NCI-H2196 (cell line): Measurements from ENCODE around the gene CIDEC.
"Not testable (repeated sequence)": the region's sequence is repeated elsewhere in the genome, so short reads cannot be mapped to it uniquely, and the experiment has no call there.

Experiments used
- DNase-seq: peaks from one replicate; lab custom pipeline; 2025; ENCODE audit not compliant: unreplicated experiment; lab: John Stamatoyannopoulos, UW

Gene CIDEC

DNA sequence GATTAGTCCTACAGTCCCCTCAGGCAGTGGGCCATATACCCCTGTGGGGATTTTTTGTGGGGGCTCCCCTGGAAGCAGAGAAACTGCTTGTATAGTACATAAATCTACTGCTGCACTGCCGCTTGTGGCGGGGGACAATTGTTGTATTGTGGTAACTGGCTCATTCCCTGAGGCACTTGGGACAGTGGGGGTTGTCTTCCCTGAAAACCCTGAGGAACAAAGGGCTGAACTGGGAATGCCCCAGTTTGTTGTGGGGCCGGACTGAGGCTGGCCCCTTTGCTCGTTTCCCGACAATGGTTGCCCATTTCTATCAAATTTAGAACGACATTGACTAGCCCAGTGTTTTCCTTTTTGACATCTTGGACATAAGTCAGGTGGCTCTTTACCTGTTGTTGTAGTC, 28.7 kb downstream of the CIDEC start:
- not testable (repeated sequence) for DNase-seq

DNA sequence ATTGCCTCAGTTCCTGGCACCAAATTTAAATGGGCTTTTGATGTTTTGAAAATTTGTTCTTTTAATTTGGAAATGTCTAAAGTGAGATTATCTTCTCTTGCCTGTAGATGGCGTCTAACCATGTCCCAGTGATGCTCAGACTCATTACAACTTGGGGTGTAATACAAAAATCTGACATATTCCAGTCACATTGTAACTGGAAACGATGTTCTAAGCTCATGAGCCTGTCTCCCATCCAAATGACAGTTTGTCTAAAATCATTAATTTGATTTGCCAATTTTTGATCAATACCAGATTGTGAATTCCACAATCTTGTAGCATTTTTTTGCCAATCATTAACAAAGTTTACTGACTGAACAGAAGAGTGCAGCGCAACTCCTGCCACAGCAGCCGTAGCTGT, 31.2 kb downstream of the CIDEC start:
- DNase-seq: peak; percentile 3

DNA sequence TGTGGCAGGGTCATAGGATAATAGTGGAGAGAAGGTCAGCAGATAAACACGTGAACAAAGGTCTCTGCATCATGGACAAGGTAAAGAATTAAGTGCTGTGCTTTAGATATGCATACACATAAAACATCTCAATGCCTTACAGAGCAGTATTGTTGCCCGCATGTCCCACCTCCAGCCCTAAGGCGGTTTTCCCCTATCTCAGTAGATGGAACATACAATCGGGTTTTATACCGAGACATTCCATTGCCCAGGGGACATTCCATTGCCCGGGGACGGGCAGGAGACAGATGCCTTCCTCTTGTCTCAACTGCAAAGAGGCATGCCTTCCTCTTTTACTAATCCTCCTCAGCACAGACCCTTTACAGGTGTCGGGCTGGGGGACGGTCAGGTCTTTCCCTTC, 32.2 kb downstream of the CIDEC start:
- not testable (repeated sequence) for DNase-seq

DNA sequence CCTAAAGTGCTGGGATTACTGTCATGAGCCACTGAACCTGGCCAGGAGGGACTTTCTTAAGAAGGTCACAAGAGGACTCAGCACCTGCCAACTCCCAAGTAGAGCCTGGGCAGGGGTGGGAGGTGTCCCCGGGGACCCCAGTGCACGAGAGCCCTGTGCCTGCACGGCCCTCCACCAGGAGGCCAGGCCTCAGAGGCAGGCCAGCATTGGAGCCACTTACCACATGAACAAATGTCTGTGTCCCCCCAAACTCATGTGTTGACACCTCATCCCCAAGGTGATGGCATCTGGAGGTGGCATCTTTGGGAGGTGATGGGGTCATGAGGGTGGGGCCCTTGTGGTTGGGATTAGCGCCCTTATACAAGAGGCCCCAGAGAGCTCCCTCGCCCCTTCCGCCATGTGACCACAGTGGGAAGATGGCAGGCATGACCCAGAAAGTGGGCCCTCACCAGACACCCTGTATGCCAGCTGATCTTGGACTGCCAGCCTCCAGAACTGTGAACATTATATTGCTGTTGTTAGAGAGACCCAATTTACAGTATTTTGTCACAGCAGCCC, 33.0 kb downstream of the CIDEC start:
- DNase-seq: no peak

DNA sequence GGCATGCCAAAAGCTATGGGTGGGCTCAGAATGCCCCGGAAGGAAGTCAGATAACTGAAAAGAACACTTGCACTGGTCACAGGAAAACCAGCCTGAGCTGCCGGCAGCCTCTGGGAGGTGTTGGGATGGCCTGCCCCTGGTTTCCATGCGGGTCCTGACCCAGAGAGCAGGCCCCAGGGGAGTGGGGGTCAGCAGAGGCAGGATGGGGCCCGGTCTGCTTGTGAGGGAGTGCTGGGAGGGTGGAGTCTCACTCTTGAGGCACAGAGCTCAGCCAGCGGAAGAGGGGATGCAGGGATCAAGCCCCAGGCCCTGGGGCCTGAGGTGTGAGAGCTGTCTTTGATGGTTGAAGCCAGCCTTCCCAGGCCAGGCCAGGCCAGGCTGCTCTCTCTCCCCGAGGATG, 33.8 kb downstream of the CIDEC start:
- DNase-seq: no peak

DNA sequence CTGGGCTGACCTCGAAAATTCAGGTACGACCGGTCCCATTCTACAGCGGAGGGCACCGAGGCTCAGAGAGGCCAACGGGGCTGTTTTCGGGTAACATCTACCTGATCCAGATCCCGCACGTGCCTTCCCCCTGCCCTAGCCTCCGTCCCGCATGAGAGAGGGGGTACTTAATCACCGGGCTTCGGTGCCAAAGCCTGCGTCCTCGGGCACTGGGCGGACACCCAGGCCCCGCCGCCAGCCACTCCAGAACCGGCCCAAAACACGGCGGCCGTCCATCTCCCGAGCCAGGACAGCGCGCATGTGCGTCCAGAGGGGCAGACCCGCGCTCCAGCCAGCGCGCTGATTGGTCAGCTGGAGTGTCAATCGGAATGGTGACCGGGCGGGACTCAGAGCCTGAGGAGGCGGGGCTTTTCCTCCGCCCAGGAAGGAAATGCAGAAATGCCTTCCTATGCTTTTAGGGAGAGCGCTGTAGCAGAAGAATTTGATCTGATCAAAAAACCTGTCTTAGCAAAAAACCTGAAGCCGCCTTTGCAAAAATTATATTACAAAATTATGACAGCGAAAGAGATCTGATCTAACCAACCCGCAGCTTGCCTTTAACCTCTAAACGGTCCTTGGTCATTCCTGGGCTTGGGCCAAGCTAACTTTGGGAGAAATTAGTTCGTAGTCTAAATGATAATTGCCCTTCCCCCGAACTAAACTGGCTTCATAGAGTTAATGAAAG, 36.2 kb downstream of the CIDEC start, which contains the start of gene RPUSD3:
RPUSD3 (minus strand) TSS at position 294 of the 724 bp plus-strand sequence; CDS start at position 276, 18 bp downstream.
- peak; percentile 87 for DNase-seq

DNA sequence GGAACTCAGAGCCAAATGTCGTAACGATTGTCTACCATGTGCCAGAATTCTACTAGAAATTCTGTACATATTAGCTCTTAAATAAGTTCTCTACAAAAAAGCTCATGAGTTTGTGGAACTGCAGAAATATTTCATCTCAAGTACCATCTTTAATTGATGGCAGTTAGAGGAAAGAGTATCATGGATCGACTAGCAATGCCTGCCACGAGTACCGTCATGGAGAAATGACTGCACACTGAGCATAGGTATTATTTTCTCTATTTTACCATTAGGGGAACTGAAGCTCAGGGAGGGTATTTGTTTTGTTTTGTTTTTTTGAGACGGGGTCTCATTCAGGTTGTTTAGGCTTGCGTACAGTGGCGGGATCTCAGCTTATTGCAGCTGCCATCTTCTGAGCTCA, 39.0 kb downstream of the CIDEC start:
- no peak for DNase-seq

DNA sequence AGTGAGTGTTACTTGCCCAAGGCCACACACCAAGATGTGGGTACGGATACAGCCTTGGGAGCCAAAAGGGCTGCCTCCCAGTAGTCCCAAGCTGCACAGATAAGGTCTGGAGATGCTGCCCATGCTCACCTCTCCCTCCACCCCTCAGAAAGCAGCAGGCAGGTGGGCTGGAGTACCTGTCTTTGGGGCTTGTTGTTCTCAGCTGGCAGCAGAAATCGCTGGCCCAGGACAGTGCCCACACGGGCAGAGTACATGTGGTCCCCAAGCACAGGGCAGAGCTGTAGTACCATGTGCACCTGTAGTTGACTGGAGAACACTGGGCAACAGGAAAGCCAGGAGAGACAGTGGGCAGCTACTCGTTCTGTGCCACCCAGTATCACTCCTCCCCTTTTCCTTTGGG, 41.2 kb downstream of the CIDEC start:
- no peak for DNase-seq

DNA sequence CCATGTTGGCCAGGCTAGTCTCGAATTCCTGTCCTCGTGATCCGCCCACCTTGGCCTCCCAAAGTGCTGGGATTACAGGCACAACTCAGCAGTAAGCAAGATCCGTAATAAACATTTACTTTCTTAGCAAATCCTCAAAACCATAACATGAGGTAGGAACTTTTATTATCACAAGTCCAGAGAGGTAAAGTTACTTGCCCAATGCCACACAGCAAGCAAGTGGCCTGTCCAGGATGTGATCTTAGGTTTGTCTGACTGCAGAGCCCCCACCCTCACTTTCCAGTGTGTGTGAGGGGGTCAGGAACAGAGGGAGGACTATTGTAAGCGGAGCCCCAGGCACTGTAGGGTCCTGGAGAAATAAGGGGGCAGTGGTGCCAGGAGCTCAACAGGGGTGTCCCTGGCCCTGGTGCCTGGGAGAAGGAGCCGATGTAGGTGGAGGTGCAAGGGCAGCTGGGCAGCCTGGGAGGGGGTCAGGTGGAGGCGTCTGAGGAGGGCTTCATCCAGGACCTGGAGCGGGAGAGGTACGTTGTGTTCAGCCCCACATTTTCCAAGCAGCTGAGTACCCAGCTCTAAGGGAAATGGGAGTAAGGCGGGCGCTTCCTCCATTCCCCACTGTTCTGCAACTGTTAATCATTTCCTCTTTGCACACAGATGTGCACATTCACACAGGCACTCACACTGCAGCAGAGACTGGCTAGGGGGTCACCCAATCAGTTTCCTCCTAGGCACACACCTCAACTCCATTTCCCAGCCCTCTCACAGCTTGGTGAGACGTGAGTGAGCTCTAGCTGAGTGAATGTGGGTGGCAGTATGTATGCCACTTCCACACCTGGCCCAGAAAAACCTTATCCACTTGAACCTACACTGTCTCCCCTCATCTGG, 42.1 kb downstream of the CIDEC start:
- no peak for DNase-seq

DNA sequence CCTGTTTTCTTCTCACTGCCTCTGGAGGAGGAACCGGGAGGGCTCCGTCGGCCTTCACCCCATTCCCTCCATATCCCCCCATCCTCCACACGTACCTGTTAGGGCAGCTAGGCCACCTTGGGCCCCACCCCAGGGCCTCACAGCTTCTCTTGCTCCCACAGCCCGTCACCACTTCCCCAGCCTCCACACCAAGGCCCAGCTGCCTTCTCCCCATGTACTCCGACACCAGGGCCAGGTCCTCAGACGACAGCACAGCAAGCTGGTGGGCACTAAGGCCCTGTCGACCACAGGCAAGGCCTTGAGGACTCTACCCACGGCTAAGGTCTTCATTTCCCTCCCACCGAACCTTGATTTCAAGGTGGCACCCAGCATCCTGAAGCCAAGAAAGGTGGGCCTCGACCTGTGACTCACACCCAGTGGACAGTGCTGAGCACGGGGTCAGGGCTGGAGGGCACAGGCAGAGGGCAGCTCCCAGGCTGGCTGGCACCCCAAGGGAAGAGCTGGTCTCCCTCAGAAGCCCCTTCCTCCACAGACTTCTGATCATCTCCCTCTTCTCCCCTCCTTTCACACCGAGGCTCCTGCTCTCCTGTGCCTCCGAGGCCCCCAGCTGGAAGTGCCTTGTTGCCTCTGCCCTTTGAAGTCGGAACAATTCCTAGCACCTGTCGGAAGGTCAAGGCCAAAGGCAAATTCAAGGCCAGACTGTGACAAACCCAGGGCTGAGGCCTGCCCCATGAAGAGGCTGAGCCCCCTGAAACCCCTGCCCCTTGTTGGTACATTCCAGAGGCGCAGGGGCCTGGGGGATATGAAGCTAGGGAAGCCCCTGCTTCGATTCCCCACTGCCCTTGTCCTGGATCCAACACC, 45.3 kb downstream of the CIDEC start:
- DNase-seq: no peak

DNA sequence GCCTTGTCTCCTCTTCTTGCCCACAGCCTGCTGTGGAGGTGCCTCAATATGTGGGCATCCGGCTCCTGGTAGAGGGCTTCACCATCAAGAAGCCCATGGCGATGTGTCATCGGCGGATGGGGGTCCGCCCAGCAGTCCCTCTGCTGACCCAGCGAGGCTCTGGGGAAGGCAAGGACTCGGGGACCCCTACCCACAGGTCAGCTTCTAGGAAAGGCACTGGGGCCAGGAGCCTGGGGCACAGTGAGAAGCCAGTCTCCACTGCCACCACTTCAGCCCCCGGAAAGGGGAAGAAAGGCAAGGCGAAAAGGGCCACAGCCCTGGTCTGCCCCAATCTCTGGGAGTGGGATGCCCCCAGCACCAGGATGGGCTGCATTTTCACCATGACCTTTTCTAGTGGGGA, 47.0 kb downstream of the CIDEC start:
- no peak for DNase-seq

DNA sequence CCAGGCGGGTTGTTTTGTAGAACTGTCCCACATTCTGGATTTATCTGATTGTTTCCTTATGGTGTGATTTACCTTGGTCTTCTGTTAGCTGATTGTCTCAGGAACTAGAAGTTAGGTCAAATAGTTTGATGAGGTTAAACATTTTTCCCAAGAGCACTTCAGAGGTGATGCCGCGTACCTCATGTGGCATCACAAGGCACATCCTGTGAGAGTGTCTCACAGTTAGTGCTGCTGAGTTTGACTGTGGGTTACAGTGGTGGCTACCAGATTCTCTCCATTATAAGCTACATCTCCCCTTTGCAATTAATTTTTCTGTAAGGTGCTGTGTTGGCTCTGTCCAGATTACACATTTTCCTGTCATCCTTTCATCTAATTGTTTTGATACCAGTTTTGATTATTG, 48.8 kb downstream of the CIDEC start:
- no peak for DNase-seq

DNA sequence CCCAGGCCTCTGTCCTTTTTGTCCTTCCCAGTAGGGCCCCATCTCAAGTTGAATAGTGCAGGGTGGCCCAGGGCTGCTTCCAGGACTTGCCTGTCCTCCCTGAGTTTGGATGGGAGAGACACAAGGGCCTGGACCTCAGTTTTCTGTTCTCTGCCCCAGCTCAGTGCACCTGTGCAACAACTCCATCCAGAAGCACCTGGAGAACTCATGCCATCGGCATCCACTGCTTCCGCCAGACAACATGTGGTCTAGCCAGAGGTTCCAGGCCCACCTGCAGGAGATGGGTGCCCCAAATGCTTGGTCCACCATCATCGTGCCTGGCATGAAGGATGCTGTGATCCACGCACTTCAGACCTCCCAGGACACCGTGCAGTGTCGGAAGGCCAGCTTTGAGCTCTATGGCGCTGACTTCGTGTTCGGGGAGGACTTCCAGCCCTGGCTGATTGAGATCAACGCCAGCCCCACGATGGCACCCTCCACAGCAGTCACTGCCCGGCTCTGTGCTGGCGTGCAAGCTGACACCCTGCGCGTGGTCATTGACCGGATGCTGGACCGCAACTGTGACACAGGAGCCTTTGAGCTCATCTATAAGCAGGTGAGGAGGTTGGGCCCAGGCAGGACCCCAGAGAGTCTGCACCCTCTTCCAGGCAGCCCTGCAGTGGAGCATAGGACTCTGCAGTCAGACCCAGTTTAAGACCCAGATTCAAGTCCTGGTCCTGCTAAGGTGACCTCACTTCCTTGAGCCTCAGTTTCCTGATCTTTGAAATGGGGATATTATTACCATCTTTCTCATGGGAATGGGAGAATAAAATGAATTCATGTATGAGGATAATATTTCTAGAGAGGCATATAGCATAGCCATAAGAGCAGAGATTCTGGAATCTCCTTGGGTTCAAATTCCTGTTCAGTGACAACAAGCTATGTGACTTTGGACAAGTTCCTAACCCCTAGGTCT, 51.0 kb downstream of the CIDEC start:
- DNase-seq: no peak

DNA sequence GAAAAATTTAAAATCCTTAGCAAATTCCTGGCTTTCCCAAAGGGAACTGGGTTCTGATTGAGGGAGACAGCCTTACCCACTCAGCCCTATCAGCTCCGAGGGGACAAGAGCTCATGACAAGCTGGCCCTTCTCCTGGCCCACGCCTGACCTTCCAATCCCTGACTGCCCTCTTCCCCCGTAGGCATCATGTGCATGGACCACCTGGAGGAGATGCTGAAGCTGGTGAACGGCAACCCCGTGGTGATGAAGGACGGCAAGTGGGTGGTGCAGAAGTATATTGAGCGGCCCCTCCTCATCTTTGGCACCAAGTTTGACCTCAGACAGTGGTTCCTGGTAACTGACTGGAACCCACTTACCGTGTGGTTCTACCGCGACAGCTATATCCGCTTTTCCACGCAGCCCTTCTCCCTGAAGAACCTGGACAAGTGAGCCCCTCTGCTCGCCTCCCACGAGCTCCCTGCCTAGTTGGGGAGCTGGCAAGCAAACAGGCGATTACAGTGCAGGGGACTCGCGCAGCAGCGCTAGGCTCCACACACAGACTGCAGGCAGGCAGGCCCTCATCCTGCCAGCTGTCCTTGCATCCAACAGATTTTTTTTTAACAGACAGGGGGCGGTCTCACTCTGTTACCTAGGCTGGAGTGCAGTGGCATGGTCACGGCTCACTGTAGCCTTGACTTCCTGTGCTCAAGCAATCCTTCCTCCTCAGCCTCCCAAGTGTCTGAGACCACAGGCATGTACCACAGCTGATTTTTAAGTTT, 53.1 kb downstream of the CIDEC start:
- DNase-seq: peak; percentile 1

DNA sequence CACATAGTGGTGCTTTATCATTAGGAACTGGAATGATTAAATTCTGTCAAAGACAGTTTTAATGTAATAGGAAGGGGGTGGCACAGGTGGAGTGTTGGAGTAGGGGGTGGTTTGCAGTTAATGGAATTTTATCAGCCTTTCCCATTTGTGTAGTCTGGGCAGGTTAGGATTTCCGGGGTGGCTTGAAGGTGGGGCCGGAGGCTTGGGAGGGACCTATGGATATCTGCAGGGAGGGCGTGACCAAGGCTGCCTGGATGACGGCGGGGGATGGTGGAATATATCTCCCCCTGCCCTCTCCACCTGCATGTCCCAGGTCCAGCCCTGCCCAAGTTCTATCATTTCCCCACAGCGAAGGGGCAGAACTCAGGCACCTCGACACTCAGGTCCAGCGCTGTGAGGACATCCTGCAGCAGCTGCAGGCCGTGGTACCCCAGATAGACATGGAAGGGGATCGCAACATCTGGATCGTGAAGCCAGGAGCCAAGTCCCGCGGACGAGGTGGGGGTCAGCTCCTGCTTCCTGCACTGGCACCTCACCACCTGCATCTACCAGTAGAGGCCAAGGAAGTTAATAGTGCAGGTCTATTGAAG, 54.5 kb downstream of the CIDEC start:
- no peak for DNase-seq

DNA sequence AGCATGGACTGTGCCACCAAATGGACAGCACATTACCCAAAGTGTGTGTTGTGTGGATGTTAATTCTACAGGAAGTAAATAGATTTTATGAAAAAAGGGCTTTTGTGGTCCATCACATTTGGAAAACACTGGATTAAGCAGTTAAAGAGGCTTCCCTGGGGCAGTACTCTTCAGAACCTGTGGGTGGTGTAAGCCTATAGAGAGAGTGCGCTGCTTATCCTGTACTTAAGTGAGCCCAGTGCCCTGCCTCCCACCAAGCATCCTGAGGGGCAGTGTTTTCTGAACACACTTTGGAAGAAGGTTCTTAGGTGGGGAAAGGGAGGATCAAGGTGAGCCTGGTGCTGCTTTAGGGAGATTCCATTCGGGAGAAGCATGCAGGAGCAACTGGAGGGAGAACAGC, 59.1 kb downstream of the CIDEC start:
- DNase-seq: no peak

DNA sequence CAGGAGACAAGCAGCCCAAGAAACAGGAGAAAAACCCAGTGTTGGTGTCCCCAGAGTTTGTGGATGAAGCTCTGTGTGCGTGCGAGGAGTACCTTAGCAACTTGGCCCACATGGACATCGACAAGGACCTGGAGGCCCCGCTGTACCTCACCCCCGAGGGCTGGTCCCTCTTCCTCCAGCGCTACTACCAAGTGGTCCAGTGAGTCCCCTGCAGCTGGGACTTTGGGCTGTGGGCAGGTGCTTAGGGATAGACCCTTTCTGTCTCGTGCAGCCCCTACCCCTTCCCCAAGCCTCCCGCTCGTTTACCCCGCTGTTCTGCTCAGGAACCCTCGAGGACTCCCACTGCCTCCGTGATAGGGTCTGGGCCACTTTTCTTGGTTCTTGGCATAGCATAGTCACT, 59.5 kb downstream of the CIDEC start:
- DNase-seq: no peak

DNA sequence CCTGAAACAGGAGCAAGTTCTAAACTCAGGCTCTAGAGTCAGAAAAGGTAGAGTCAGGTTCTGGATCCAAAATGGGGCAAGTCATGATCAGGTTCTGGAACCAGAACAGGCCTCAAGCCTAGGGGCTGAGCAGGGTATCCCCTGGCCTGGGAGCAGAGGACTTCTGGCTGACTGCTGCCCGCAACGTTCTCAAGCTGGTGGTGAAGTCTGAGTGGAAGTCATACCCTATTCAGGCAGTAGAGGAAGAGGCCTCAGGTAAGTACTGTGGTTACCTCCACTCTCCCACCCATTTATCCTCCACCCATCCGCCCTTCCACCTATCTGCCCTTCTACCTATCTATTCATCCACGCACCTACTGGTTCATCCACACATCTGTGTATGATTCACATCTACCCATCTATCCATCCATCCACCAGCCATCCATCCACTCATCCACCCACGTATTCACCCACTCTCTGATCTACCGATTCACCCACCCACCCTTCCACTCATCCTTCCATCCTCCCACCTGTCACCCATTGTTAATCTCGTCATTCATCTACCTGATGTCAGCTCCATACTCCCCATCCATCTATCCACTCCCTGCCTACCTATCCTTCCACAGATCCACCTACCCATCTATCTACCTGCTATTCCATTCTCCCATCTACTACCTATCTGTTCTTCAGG, 61.3 kb downstream of the CIDEC start:
- DNase-seq: no peak
